ENCODE data around the gene NAA35. TPM values are rescaled to one million over a fixed set of nuclear protein-coding genes. Genes with fewer than 3 reads are reported as not detected.

Gene NAA35
- total RNA-seq, 1 donor from 2014 or later = 21.0 TPM

GRCh38 chr9:86061972-86062739 lies 121.2 kb downstream of the NAA35 start:
- DNase-seq (ENCODE audit: low spot score) = peak; percentile 16

DNA sequence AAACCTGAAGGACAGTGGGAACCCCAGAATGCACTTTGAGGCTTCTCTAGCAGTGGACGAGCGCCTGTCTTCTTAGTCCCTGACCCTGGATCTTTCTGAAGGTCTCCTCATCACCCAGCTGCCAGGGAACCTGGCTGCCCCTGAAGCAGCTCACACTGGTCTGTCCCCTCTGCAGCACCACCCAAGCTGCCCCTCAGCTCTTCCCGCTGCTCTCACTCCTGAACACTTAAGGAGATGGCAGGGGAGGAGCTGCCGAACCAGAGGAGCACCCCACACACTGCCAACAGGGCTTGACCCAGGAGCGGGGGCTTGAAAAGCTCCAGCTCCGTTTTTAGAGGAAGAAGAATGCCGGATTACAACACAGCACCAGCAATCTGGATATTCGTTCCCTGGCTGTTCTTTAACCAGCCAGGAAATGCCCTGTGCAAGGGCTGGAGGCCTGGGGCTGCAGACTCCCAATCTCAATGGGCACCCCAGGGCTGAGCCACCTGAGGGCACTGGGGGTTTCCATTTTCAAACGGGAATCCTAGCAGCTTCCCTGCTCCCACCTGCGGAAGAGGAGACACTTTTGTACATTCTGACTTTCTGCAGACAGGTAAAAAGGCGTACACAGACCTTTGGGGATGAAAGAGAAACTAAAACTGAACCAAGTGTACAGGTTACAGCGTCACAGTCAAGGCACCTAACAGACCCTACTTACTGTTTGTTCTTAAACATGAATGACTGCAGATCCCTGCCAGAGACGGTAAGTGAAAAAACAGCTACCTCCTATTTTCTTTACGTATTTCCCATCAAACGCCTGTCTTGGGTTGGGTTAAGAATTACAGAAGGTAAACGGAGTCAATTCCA lies 122.1 kb downstream of the NAA35 start:
- DNase-seq (ENCODE audit: low spot score) = peak; percentile 51

GRCh38 chr9:86064220-86064619 lies 123.3 kb downstream of the NAA35 start:
- no peak for DNase-seq (ENCODE audit: low spot score)

- DNase-seq (ENCODE audit: low spot score) = no peak
Measured at GRCh38 chr9:86069206-86069869, 128.4 kb downstream of the NAA35 start.

Other genes starting within 250 kb of the NAA35 start
- 26.8 TPM for gene AGTPBP1, start 199.2 kb upstream of the NAA35 start, total RNA-seq
- gene GOLM1, start 158.4 kb downstream of the NAA35 start, total RNA-seq = 15.4 TPM